GM18505 (cell line): ENCODE measurements around the gene NHEJ1.

Experiments used
- ATAC-seq: cut with Tn5 transposase; IDR thresholded peaks from one replicate; pipeline ENCODE4 v1.9.1; 2021; ENCODE audit not compliant: unreplicated experiment
- POLR2A ChIP-seq: IDR thresholded peaks from 4 replicates; pipeline ENCODE4 v1.6.1; 2011; ENCODE audit warnings: borderline replicate concordance; ENCODE audit not compliant: insufficient read depth, insufficient read length; ENCODE audit errors: extremely low read depth

The NHEJ1 gene

DNA sequence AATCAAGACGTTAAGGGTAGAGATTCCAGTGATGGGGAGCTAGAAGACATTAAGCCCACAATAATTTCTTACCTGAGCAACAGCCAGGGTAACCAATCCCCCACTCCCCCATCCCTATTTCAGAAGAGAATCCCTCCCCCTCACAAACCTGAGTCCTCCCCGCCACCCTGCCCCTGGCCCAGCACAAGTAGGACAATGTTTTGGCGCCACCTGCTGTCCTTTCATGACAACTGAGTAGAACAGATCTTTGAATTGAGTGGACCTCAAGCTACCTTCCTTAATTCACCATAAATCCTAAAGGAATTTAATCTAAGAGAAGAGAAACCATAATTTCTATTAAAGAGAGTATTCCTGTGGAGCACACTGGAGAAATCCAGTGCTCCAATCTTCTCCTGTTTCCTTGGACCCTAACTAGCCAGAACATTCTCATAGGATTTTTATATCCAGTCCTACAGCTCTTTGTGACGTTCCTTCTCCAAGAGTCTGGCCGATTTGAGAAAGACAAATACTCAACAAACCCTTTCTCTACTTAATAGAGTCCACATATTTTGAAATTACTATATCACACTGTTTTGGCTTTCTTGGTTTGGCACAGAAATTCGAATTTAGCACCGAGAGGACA lies 41.1 kb downstream of the NHEJ1 start:
- TF ChIP-seq POLR2A = no peak
- ATAC-seq = no peak

DNA sequence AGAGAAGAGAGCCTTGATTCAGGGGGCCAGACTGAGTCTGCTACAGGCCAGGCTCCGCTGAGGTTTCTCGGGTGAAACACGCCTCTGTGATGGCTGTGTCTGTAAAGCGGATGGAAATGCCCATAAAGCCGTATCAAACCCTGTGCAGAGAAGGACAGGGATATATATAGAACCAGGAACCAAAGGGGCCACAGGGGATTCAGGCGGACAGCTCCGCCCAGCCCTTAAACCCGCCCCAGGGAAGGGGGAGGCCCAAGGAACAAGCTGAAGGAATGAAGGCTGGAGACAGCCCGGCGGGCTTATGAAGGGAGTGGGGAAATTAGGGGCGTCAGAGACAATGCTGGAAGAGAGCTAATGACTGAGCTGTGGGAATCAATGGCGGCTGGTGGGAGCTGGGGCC lies 42.1 kb downstream of the NHEJ1 start:
- no peak for TF ChIP-seq POLR2A
- no peak for ATAC-seq

GRCh38 chr2:219116776-219117646 lies 43.6 kb downstream of the NHEJ1 start:
- ATAC-seq = no peak
- TF ChIP-seq POLR2A = no peak

DNA sequence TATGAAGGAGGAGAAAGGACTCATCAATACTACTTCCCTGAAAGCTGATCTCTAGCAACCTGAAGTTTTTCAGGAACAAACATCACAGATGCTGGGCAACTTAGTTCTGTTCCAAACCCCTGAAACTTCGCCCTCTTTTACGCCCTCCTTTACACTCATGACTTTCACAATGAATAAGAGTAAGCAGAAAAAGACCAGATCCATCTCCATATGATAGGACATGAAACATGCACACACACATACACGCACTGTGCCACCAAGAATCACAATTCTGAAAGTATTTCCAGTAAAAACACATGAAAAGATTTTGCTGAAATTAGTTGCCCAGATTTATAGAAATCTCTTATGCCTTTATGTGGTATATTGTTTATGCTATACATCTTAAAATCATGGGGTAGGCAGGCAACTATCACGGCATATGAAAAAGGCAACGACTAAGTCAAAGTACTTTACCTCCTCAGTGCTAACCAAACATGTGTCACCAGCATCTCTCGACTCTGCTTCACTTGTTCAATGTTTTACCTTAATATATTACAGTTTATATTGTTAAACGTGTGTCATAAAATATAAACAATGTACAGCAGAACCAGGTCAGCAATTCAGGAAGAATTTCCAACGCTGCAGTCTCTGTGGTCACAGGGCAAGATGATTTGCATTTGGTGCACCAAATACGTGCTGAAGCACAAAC lies 47.8 kb downstream of the NHEJ1 start:
- ATAC-seq = no peak
- no peak for TF ChIP-seq POLR2A

DNA sequence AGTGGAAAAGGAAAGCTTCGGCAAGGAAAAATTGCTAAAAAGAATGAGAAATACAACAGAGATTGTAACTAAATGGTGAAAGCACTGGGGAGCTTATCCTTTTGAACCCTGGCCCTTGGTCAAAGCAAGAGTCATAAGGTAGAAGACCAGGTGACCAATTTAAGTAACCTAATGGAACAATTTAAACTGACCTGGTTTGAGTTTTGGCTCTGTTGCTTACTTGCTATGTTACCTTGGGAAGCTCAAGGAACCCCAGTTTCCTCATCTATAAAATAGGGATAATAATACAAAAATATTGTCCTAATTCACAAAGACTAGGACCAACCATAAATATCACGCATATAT lies 48.6 kb downstream of the NHEJ1 start:
- no peak for TF ChIP-seq POLR2A
- no peak for ATAC-seq

DNA sequence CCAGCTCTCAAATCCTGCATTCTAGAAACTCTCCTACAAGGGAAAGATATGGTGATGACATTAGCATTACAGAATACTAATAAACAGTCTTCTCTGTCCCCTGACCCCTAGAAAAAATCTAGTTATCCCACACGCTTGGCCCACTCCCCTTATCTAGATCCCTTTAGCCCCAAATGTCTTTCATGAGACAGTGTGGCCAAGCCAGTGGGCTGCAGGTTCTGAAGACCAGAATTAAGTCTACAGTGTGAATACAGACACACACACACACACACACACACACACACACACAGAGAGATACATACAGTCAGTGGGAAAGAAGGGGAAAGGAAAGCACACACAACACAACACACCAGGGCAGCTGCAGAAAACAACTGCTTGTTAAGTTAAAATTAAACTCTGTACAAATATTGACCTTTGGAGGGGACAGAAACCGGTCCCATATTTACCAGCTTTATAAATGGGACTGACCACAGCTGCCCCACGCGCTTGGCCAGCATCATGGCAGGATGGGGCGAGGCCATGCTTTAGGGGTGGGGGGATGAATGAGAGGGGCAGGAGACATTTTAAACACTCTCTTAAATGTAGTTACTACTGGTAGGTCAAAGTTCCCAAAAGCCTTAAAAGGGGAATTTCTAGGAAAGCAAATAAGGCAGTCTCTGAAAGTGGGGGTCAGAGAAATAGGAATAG lies 49.1 kb downstream of the NHEJ1 start:
- no peak for TF ChIP-seq POLR2A
- no peak for ATAC-seq

- TF ChIP-seq POLR2A = no peak
- ATAC-seq = no peak
These were observed 51.1 kb downstream of the NHEJ1 start for GRCh38 chr2:219109471-219109870.

DNA sequence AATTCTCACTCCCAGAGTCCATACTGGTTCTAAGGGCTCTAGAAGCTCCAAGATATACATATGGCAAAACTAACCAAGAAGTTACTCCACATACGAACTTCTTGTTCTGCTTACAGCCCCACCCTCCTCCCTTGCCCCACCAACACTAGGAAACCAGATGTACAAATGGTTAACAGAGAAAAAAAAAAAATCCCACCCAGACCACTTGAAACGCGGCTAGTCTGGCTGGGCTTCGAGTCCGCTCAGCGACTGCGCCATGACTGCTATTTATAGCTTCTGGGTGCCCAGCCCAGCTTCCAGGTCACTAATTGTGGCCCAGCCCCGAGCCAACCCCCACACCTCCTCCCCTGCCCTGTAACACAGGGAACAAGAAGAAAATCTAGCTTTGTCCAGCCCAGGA lies 52.9 kb downstream of the NHEJ1 start:
- no peak for ATAC-seq
- no peak for TF ChIP-seq POLR2A

GRCh38 chr2:219106251-219106650 lies 54.4 kb downstream of the NHEJ1 start:
- no peak for TF ChIP-seq POLR2A
- no peak for ATAC-seq

DNA sequence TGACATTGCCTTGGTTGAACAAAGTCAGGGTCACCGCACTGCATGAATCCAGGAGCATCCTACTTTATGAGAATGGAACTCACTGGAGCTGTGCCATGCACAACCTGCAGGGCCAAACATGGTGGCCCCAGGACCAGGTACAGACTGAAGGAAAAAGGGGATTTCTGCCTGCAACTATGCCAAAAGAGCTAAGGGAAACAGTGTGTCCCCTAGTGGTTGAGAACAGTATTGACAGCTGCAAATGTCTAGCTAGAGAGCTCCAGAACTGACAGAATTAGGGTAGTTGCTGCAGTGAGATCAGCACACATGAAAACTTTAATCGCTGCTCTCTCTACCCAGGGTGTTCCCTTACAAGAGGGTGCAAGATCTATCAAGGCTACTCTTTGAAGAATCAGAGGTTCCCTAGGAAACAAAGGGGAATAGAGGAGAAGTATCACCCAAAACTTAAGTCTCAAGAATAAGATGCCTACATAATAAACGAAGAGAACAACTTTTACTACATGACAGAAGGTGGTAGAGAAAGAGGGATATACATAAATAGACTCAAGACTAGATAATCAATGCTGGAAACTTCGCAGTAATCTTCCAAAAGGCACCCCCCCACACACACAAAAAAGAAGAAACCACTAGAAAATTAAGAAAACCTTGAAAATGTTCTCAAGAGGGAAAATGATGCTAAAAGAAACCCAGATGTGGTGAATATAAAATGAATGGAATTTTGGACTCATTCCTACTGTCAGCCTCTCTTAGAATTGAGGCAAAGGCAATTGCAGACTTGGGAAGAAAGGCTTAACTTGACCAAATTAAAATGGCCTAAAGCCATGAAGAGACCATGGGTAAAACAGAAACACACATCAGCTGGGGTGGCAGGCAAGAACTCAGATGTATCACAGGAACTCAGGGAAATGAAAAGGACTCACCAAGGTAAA lies 56.2 kb downstream of the NHEJ1 start:
- TF ChIP-seq POLR2A = no peak
- ATAC-seq = peak; percentile 56

GRCh38 chr2:219099329-219099728 lies 61.3 kb downstream of the NHEJ1 start:
- TF ChIP-seq POLR2A = no peak
- no peak for ATAC-seq

DNA sequence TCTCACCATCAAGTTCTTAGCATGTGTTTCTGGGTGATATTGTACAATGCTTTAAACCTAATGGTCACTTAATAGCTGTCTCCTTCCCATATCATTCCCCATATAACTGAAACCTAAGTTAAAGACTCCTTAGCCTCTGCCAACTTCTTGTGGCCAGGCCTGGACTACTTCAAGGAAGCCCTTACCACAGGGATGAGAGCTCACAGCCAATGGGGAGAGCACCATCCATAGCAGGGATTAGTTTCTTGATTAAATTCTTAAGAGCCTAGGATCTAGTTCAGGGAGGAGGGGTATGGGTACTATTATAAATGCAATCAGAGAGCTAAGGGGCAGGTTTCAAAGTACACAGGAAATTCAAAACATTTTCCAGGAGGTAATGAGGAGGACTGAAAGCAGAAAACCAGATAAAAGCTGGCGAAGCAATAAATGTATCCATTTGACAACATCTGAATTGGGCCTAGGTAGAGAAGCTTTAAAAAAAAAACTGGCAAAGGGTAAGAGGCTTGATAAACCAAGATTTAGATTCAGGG lies 65.1 kb downstream of the NHEJ1 start:
- ATAC-seq = no peak
- no peak for TF ChIP-seq POLR2A
